ENCODE measurements around the gene DOP1A.

DNA sequence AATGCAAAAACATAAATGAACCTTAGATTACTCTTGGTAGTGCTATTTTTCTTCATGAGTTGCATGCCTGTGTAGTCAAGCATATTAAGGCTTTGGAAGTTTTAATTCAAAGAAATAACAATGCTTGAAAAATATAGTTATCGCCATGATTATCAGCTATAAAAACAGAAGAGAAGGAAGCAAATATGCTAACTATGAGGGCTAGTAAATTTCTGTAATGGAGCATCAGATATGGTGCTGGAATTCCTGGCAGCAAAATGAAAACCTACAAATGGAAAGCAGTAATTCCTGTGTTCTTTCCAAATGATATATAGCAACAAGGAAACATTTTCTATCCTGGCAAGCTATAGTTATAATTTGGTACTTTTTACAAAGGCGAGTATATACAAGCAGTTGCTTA is 29.7 kb downstream of the DOP1A start:
- TF ChIP-seq, protein P1, sequence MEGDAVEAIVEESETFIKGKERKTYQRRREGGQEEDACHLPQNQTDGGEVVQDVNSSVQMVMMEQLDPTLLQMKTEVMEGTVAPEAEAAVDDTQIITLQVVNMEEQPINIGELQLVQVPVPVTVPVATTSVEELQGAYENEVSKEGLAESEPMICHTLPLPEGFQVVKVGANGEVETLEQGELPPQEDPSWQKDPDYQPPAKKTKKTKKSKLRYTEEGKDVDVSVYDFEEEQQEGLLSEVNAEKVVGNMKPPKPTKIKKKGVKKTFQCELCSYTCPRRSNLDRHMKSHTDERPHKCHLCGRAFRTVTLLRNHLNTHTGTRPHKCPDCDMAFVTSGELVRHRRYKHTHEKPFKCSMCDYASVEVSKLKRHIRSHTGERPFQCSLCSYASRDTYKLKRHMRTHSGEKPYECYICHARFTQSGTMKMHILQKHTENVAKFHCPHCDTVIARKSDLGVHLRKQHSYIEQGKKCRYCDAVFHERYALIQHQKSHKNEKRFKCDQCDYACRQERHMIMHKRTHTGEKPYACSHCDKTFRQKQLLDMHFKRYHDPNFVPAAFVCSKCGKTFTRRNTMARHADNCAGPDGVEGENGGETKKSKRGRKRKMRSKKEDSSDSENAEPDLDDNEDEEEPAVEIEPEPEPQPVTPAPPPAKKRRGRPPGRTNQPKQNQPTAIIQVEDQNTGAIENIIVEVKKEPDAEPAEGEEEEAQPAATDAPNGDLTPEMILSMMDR (IDR thresholded peaks at IDR 0.05): no peak
- TF ChIP-seq POLR2A (IDR thresholded peaks at IDR 0.05): no peak

Measured in testis (tissue), 2 donors.